Measurements from ENCODE around the gene VTI1A. TPM values are rescaled to one million over a fixed set of nuclear protein-coding genes. Genes with fewer than 3 reads are reported as not detected.

The VTI1A gene
- polyA plus RNA-seq, 1 donor from 2014 or later = 28.7 TPM

GRCh38 chr10:112789248-112789647 lies 342.2 kb downstream of the VTI1A start:
- no peaks in the 10 kb centered on the region for H4K20me1 ChIP-seq (ENCODE audit: insufficient read depth)
- TF ChIP-seq SMC3 (conservative IDR thresholded peaks at IDR 0.05; ENCODE audit: poor library complexity) = no peak
- no peak for TF ChIP-seq REST (IDR thresholded peaks at IDR 0.05; ENCODE audit: borderline replicate concordance)
- TF ChIP-seq MXI1 (conservative IDR thresholded peaks at IDR 0.05; ENCODE audit: poor library complexity, severe bottlenecking) = no peak
- no peak for TF ChIP-seq CTCF (IDR thresholded peaks at IDR 0.05; ENCODE audit: poor library complexity, severe bottlenecking)
- no peak for TF ChIP-seq EZH2 (IDR thresholded peaks at IDR 0.05; ENCODE audit: borderline replicate concordance, insufficient read depth, low read length, poor library complexity, severe bottlenecking)
- no peak for TF ChIP-seq RAD21 (conservative IDR thresholded peaks at IDR 0.05)
- TF ChIP-seq TAF1 (IDR thresholded peaks at IDR 0.05; ENCODE audit: low read depth) = no peak
- TF ChIP-seq POLR2AphosphoS5 (IDR thresholded peaks at IDR 0.05) = no peak
- no peak for TF ChIP-seq EP300 (conservative IDR thresholded peaks at IDR 0.05; ENCODE audit: poor library complexity, severe bottlenecking)
- no peak overlapping the region for H2AFZ ChIP-seq (ENCODE audit: low read depth, low read length)
- H3K9ac ChIP-seq (ENCODE audit: low read length) = no peak overlapping the region
- H3K36me3 ChIP-seq (ENCODE audit: insufficient read depth, low read length) = no peaks in the 10 kb centered on the region
- no peaks in the 10 kb centered on the region for H3K9me3 ChIP-seq (ENCODE audit: low read length)
- no peak overlapping the region for H3K4me2 ChIP-seq (ENCODE audit: low read length)
- no peaks in the 10 kb centered on the region for H3F3A ChIP-seq (ENCODE audit: insufficient read depth, low read length, poor library complexity, severe bottlenecking)
- no peak overlapping the region for H3K27ac ChIP-seq (ENCODE audit: low read length)
- no peak overlapping the region for H3K4me3 ChIP-seq (ENCODE audit: low read length)
- no peaks in the 10 kb centered on the region for H3K27me3 ChIP-seq (ENCODE audit: insufficient read depth, low read depth, low read length)
- H3K79me2 ChIP-seq (replicated peaks; ENCODE audit: insufficient read depth, low read length) = no peaks in the 10 kb centered on the region
- H3K9me2 ChIP-seq (ENCODE audit: insufficient read depth, low read length) = no peaks in the 10 kb centered on the region

GRCh38 chr10:112790030-112790429 lies 343.0 kb downstream of the VTI1A start:
- Histone ChIP-seq H3K9me2 (ENCODE audit: insufficient read depth, low read length) (no peaks in the 10 kb centered on the region), H3K36me3 (ENCODE audit: insufficient read depth, low read length) (no peaks in the 10 kb centered on the region), H3F3A (ENCODE audit: insufficient read depth, low read length, poor library complexity, severe bottlenecking) (no peaks in the 10 kb centered on the region), H3K4me2 (ENCODE audit: low read length) (no peak overlapping the region), H3K9ac (ENCODE audit: low read length) (no peak overlapping the region), H3K27me3 (ENCODE audit: insufficient read depth, low read depth, low read length) (no peaks in the 10 kb centered on the region), H3K4me3 (ENCODE audit: low read length) (no peak overlapping the region), H4K20me1 (ENCODE audit: insufficient read depth) (no peaks in the 10 kb centered on the region), H3K9me3 (ENCODE audit: low read length) (no peaks in the 10 kb centered on the region), H2AFZ (ENCODE audit: low read depth, low read length) (no peak overlapping the region), H3K27ac (ENCODE audit: low read length) (no peak overlapping the region), H3K79me2 (replicated peaks; ENCODE audit: insufficient read depth, low read length) (no peaks in the 10 kb centered on the region)
- TF ChIP-seq EZH2 (IDR thresholded peaks at IDR 0.05; ENCODE audit: borderline replicate concordance, insufficient read depth, low read length, poor library complexity, severe bottlenecking) (no peak), CTCF (IDR thresholded peaks at IDR 0.05; ENCODE audit: poor library complexity, severe bottlenecking) (no peak), MXI1 (conservative IDR thresholded peaks at IDR 0.05; ENCODE audit: poor library complexity, severe bottlenecking) (no peak), POLR2AphosphoS5 (IDR thresholded peaks at IDR 0.05) (no peak), EP300 (conservative IDR thresholded peaks at IDR 0.05; ENCODE audit: poor library complexity, severe bottlenecking) (no peak), SMC3 (conservative IDR thresholded peaks at IDR 0.05; ENCODE audit: poor library complexity) (no peak)
